Fibroblast of skin of right biceps (primary cell): ENCODE measurements around the gene ZNHIT1.
A peak's percentile ranks its signal among the peaks of the same experiment; 100 is the strongest.

Experiments
- DNase-seq: peaks from one replicate; pipeline ENCODE4 v3.0.0-alpha.2; 2013

ZNHIT1 gene

GRCh38 chr7:101217388-101218235 is at the start of gene ZNHIT1, which contains the start of gene PLOD3:
ZNHIT1 (plus strand) TSS chr7:101218165; CDS start chr7:101218196, 31 bp downstream.
PLOD3 (minus strand) TSS chr7:101217581; CDS start chr7:101217274, 307 bp downstream.
- peak; percentile 98 for DNase-seq

GRCh38 chr7:101168412-101169049 is 49.4 kb upstream of the ZNHIT1 start:
- DNase-seq, result peak; percentile 51

- peak; percentile 32 for DNase-seq
Observed at GRCh38 chr7:101169110-101169837, 48.7 kb upstream of the ZNHIT1 start.

- peak; percentile 48 for DNase-seq
Observed at GRCh38 chr7:101169838-101170551, 48.0 kb upstream of the ZNHIT1 start.

- no peak for DNase-seq
Observed at GRCh38 chr7:101170617-101171441, 47.1 kb upstream of the ZNHIT1 start.

- DNase-seq, result no peak
Observed at GRCh38 chr7:101171442-101171837, 46.5 kb upstream of the ZNHIT1 start.

- DNase-seq, result no peak
Observed at GRCh38 chr7:101172005-101172853, 45.7 kb upstream of the ZNHIT1 start.

- peak; percentile 66 for DNase-seq
Observed at GRCh38 chr7:101172854-101173751, 44.9 kb upstream of the ZNHIT1 start.

GRCh38 chr7:101173752-101174244 is 44.2 kb upstream of the ZNHIT1 start:
- peak; percentile 52 for DNase-seq

GRCh38 chr7:101174322-101174854 is 43.6 kb upstream of the ZNHIT1 start:
- DNase-seq, result no peak

GRCh38 chr7:101175664-101176063 is 42.3 kb upstream of the ZNHIT1 start:
- no peak for DNase-seq

- DNase-seq, result no peak
Observed at GRCh38 chr7:101177644-101178043, 40.3 kb upstream of the ZNHIT1 start.

GRCh38 chr7:101179117-101179516 is 38.8 kb upstream of the ZNHIT1 start:
- DNase-seq, result no peak

- no peak for DNase-seq
Observed at GRCh38 chr7:101179713-101180112, 38.3 kb upstream of the ZNHIT1 start.

- DNase-seq, result no peak
Observed at GRCh38 chr7:101180130-101180755, 37.7 kb upstream of the ZNHIT1 start, which contains the start of gene NAT16. NAT16 (minus strand) TSS chr7:101180293; CDS start chr7:101174807, 5,486 bp downstream.

- peak; percentile 62 for DNase-seq
Observed at GRCh38 chr7:101185258-101185839, 32.6 kb upstream of the ZNHIT1 start.

- no peak for DNase-seq
Observed at GRCh38 chr7:101186194-101186593, 31.8 kb upstream of the ZNHIT1 start.

GRCh38 chr7:101186844-101187428 is 31.0 kb upstream of the ZNHIT1 start:
- DNase-seq, result no peak
